PFSK-1 (cell line): ENCODE results near the gene RMP24.

Source experiments
- FOXP2 ChIP-seq: optimal IDR thresholded peaks from 2 replicates; pipeline ENCODE3; 2011; ENCODE audit warnings: borderline replicate concordance, control low read depth, inconsistent platforms; ENCODE audit not compliant: insufficient read depth; ENCODE audit errors: extremely low read length, extremely low read depth
- POLR2AphosphoS5 ChIP-seq: IDR thresholded peaks from 2 replicates; pipeline ENCODE4 v1.6.1; 2012; ENCODE audit warnings: low read depth, mild to moderate bottlenecking, control low read depth, low read length, moderate library complexity
- SIN3A ChIP-seq: IDR thresholded peaks from 2 replicates; pipeline ENCODE4 v1.6.1; 2012; ENCODE audit warnings: mild to moderate bottlenecking, low read length, moderate library complexity, borderline replicate concordance; ENCODE audit not compliant: insufficient read depth
- TAF1 ChIP-seq: IDR thresholded peaks from 2 replicates; pipeline ENCODE4 v1.6.1; 2012; ENCODE audit warnings: low read length, control low read depth, borderline replicate concordance; ENCODE audit not compliant: insufficient read depth
- TF ChIP-seq, protein P1 (sequence below), 2 experiments: IDR thresholded peaks; 2 replicates each; pipeline versions ENCODE4 v1.6.1 to v1.8.0; 2011 to 2012; ENCODE audit warnings: low read depth in 2 of 2, low read length in 2 of 2, control low read depth in 1 of 2, inconsistent platforms in 1 of 2, mild to moderate bottlenecking in 1 of 2, moderate library complexity in 1 of 2; ENCODE audit not compliant: insufficient read depth in 1 of 2

The RMP24 gene

DNA sequence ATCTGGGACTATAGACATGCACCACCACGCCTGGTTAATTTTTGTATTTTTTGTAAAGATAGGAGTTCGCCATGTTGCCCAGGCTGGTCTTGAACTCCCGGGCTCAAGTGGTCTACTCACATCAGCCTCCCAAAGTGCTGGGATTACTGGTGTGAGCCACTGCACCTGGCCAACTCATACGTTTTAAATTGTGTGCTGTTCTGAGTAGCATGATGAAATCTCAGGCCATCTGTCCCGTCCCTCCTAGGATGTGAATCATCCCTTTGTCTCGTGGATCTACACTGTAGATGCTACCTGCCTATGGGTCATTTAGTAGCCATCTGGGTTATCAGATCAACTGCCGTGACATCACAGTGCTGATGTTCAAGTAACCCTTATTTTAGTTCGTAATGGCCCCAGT, 38.5 kb upstream of the RMP24 start:
- no peak for TF ChIP-seq POLR2AphosphoS5
- no peak for TF ChIP-seq TAF1
- TF ChIP-seq FOXP2: no peak
- TF ChIP-seq, protein P1, sequence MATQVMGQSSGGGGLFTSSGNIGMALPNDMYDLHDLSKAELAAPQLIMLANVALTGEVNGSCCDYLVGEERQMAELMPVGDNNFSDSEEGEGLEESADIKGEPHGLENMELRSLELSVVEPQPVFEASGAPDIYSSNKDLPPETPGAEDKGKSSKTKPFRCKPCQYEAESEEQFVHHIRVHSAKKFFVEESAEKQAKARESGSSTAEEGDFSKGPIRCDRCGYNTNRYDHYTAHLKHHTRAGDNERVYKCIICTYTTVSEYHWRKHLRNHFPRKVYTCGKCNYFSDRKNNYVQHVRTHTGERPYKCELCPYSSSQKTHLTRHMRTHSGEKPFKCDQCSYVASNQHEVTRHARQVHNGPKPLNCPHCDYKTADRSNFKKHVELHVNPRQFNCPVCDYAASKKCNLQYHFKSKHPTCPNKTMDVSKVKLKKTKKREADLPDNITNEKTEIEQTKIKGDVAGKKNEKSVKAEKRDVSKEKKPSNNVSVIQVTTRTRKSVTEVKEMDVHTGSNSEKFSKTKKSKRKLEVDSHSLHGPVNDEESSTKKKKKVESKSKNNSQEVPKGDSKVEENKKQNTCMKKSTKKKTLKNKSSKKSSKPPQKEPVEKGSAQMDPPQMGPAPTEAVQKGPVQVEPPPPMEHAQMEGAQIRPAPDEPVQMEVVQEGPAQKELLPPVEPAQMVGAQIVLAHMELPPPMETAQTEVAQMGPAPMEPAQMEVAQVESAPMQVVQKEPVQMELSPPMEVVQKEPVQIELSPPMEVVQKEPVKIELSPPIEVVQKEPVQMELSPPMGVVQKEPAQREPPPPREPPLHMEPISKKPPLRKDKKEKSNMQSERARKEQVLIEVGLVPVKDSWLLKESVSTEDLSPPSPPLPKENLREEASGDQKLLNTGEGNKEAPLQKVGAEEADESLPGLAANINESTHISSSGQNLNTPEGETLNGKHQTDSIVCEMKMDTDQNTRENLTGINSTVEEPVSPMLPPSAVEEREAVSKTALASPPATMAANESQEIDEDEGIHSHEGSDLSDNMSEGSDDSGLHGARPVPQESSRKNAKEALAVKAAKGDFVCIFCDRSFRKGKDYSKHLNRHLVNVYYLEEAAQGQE (IDR thresholded peaks at IDR 0.05; ENCODE audit: insufficient read depth in 1 of 2, low read depth in 2 of 2, low read length in 2 of 2): no peak
- no peak for TF ChIP-seq SIN3A

DNA sequence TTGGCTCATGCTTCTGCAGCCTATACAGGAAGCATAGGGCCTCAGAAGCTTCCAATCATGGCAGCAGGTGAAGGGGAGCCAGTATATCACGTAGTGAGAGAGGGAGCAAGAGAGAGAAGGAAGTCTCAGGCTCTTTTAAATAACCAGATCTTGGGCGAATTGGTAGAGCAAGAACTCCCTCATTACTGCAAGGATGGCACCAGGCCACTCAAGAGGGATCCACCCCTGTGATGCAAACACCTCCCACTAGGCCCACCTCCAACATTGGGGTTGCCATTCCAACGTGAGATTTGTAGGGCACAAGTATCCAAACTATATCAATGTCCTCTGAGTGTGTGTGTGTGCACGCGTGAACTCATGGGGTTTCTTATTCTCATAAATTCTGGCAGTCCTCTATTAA, 37.6 kb upstream of the RMP24 start:
- TF ChIP-seq FOXP2: no peak
- TF ChIP-seq, protein P1 (IDR thresholded peaks at IDR 0.05; ENCODE audit: insufficient read depth in 1 of 2, low read depth in 2 of 2, low read length in 2 of 2): no peak
- no peak for TF ChIP-seq POLR2AphosphoS5
- no peak for TF ChIP-seq SIN3A
- TF ChIP-seq TAF1: no peak

DNA sequence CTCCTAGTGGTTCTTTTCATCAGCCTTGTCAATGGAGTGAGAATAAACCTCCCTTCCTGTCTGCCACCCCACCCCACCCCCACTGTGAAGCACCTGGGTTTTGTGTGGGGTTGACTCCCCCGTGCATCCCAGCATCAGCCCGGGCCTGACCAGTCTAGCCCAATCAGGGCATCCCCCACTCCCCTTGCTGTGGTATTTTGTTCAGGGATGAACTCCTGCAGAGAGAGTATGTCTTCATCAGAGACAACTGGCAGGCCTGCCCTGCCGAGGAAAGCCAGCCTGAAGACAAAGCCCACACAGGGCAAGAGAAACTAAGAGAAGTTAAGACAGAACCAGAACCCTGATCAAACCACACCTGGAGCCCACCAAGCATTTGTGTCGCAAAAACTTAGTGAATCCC, 36.7 kb upstream of the RMP24 start:
- no peak for TF ChIP-seq SIN3A

DNA sequence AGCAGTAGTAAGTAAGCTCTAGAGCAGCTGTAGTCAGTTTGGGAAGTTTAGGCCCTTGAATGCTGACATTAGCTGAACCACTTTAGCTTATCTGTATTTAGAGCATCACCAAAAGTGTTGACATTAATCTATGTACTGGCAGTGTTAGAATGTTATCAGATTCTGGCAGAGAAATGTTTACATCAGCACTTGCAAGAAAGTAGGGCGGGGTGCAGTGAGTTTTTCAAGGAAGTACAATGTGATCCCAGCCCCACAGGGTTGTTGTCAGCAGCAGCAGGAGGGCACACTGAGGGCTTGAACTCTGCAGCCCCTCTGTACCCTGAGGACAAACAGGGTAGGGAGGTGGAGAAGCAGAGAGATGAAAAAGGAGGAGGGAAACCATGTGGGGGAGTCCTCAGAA, 35.5 kb upstream of the RMP24 start:
- TF ChIP-seq FOXP2: no peak
- TF ChIP-seq, protein P1 (IDR thresholded peaks at IDR 0.05; ENCODE audit: insufficient read depth in 1 of 2, low read depth in 2 of 2, low read length in 2 of 2): no peak
- no peak for TF ChIP-seq POLR2AphosphoS5
- no peak for TF ChIP-seq SIN3A
- TF ChIP-seq TAF1: no peak

DNA sequence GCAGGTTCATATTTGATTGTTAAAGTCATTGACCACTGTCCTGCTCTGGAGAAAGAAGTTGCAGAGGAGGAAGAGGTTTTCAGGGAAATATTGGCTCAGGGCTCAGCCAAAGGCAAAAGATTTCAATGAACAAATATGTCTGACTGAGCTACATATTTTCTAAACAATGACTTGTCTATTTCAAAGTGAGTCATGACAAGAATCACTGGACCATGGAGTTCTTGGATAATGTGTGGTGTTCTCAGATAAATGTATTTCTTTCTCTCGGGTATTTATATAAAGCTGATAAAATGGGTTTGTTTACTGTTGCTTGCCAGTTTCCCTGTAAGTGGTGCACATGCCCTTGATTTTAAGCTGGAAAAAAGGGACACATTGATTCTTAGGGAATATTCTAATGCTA, 34.3 kb upstream of the RMP24 start:
- TF ChIP-seq SIN3A (no peak), POLR2AphosphoS5 (no peak), FOXP2 (no peak), TAF1 (no peak)
- TF ChIP-seq, protein P1 (IDR thresholded peaks at IDR 0.05; ENCODE audit: insufficient read depth in 1 of 2, low read depth in 2 of 2, low read length in 2 of 2): no peak
